Gastrocnemius medialis (tissue), 4 donors: ENCODE measurements around the gene EPHA5. TPM values are rescaled to one million over a fixed set of nuclear protein-coding genes. Genes with fewer than 3 reads are reported as not detected.

ENCODE experiments used
- ATAC-seq, 2 donors: fragments of 150-250 bp; one replicate each; pipeline ENCODE4 v1.9.1; 2016
- DNase-seq, 2 donors: peaks; one replicate each; pipeline ENCODE4 v3.0.0-alpha.2; 2019
- H3K27ac ChIP-seq, 4 donors: fragments of 200-600 bp; sonication (generic); 1 replicate in 1 of 4; 2 replicates in 3 of 4; pipeline ENCODE4 v1.5.1; 2016 to 2018; ENCODE audit warnings: mild to moderate bottlenecking in 2 of 4, moderate library complexity in 1 of 4
- H3K27me3 ChIP-seq, 3 donors: fragments of 200-600 bp; sonication (generic) in 2 of 3; 1 replicate in 1 of 3; 2 replicates in 2 of 3; pipeline versions ENCODE4 v1.5.1 to v1.6.0; 2016 to 2019; ENCODE audit warnings: mild to moderate bottlenecking in 1 of 3, moderate library complexity in 1 of 3
- H3K36me3 ChIP-seq, 2 donors: fragments of 200-600 bp; sonication (generic) in 1 of 2; one replicate each; pipeline ENCODE4 v1.5.1; 2017 to 2018
- H3K4me1 ChIP-seq, 2 donors: fragments of 200-600 bp; sonication (generic) in 1 of 2; one replicate each; pipeline ENCODE4 v1.5.1; 2016 to 2017; ENCODE audit warnings: mild to moderate bottlenecking in 2 of 2
- H3K4me3 ChIP-seq, 4 donors: fragments of 200-600 bp; sonication (generic) in 3 of 4; 1 replicate in 1 of 4; 2 replicates in 3 of 4; pipeline ENCODE4 v1.5.1; 2016 to 2019; ENCODE audit warnings: mild to moderate bottlenecking in 2 of 4
- H3K9me3 ChIP-seq, 3 donors: fragments of 200-600 bp; sonication (generic) in 2 of 3; 1 replicate in 1 of 3; 2 replicates in 2 of 3; pipeline ENCODE4 v1.5.1; 2016 to 2019
- POLR2A ChIP-seq, 2 donors: fragments of 450-650 bp; IDR thresholded peaks; one replicate each; pipeline ENCODE4 v1.6.1; 2017; ENCODE audit warnings: antibody characterized with exemption in 2 of 2, mild to moderate bottlenecking in 2 of 2, moderate library complexity in 2 of 2
- in situ Hi-C, 4 donors: fragments of 200-750 bp; cut with MboI; loops; one replicate each; pipeline versions ENCODE4 v1.15.0 to v1.8.0; 2017; ENCODE audit warnings: low sequenced_read_pairs in 4 of 4
- intact Hi-C: fragments of 100-400 bp; cut with DNase I; formaldehyde crosslinking; loops from one replicate; pipeline ENCODE4 v1.15.1; 2023; ENCODE audit warnings: low total_unique reads
- total RNA-seq, 4 donors: library from RNA; depleted of rRNA; stranded (reverse); fragments of >200 nt; gene quantifications; one replicate each; pipeline versions ENCODE4 v1.1.0 to v1.2.3, GENCODE V29; 2016
- TF ChIP-seq, protein P1 (sequence below), 5 experiments: fragments of 450-650 bp in 3 of 5; fragments of 200-600 bp in 2 of 5; sonication (generic) in 2 of 5; IDR thresholded peaks in 4 of 5; conservative IDR thresholded peaks in 1 of 5; 1 replicate in 4 of 5; 2 replicates in 1 of 5; pipeline ENCODE4 v1.5.1; 2016 to 2019; ENCODE audit warnings: antibody characterized with exemption in 5 of 5, mild to moderate bottlenecking in 3 of 5, moderate library complexity in 3 of 5

EPHA5 gene
- total RNA-seq, 4 donors from 2014 or later, result not detected

DNA sequence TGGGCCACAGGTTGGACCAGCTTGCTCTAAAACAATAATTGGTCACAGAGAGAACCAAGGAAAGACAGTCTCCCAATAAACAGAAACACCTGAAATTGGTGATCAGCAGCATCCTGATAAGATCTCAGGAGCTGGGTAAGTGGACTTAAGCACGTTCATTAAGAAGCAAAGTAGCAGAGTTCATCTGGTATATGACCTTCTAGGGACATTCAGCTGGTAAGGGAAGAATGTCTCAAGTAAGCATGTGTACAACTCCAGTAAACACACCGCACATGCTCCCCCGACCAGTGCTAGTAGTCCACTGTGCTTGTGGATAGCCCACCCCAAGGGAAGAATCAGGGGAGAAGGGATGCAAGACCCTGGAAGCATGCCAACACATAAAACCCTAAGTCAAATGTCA lies 216.9 kb downstream of the EPHA5 start:
- in situ Hi-C loops, result no loop called here
- TF ChIP-seq, protein P1, sequence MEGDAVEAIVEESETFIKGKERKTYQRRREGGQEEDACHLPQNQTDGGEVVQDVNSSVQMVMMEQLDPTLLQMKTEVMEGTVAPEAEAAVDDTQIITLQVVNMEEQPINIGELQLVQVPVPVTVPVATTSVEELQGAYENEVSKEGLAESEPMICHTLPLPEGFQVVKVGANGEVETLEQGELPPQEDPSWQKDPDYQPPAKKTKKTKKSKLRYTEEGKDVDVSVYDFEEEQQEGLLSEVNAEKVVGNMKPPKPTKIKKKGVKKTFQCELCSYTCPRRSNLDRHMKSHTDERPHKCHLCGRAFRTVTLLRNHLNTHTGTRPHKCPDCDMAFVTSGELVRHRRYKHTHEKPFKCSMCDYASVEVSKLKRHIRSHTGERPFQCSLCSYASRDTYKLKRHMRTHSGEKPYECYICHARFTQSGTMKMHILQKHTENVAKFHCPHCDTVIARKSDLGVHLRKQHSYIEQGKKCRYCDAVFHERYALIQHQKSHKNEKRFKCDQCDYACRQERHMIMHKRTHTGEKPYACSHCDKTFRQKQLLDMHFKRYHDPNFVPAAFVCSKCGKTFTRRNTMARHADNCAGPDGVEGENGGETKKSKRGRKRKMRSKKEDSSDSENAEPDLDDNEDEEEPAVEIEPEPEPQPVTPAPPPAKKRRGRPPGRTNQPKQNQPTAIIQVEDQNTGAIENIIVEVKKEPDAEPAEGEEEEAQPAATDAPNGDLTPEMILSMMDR (IDR thresholded peaks at IDR 0.05 in 4 of 5, conservative IDR thresholded peaks at IDR 0.05 in 1 of 5), result no peak
- TF ChIP-seq POLR2A (IDR thresholded peaks at IDR 0.05), result no peak
- intact Hi-C loops, result no loop called here
- ATAC-seq (no peak), DNase-seq (no peak)
- Histone ChIP-seq H3K27ac (no peak overlapping the region), H3K27me3 (no peaks in the 10 kb centered on the region), H3K4me3 (no peak overlapping the region), H3K9me3 (no peaks in the 10 kb centered on the region), H3K36me3 (no peaks in the 10 kb centered on the region), H3K4me1 (no peaks in the 10 kb centered on the region)

- intact Hi-C loops, result no loop called here
- no peak overlapping the region for H3K4me3 ChIP-seq
Observed at GRCh38 chr4:65450899-65451298, 219.4 kb downstream of the EPHA5 start.

GRCh38 chr4:65437102-65437501 lies 233.2 kb downstream of the EPHA5 start:
- Histone ChIP-seq H3K27ac (no peak overlapping the region), H3K9me3 (no peaks in the 10 kb centered on the region), H3K4me3 (no peak overlapping the region), H3K36me3 (no peaks in the 10 kb centered on the region), H3K27me3 (no peaks in the 10 kb centered on the region), H3K4me1 (no peaks in the 10 kb centered on the region)
- in situ Hi-C loops, result no loop called here
- DNase-seq, result no peak
- no peak for ATAC-seq
- intact Hi-C loops, result no loop called here
- TF ChIP-seq, protein P1 (IDR thresholded peaks at IDR 0.05 in 4 of 5, conservative IDR thresholded peaks at IDR 0.05 in 1 of 5), result no peak
- no peak for TF ChIP-seq POLR2A (IDR thresholded peaks at IDR 0.05)

More at GRCh38 chr4:65450899-65451298, 219.4 kb downstream of the EPHA5 start:
- H3K36me3 ChIP-seq, result no peaks in the 10 kb centered on the region
- H3K27me3 ChIP-seq, result no peaks in the 10 kb centered on the region
- DNase-seq (no peak), ATAC-seq (no peak)
- no peaks in the 10 kb centered on the region for H3K9me3 ChIP-seq
- in situ Hi-C loops, result no loop called here
- H3K4me1 ChIP-seq, result no peaks in the 10 kb centered on the region
- H3K27ac ChIP-seq, result no peak overlapping the region
- TF ChIP-seq, protein P1 (IDR thresholded peaks at IDR 0.05 in 4 of 5, conservative IDR thresholded peaks at IDR 0.05 in 1 of 5), result no peak
- TF ChIP-seq POLR2A (IDR thresholded peaks at IDR 0.05), result no peak

- TF ChIP-seq, protein P1 (IDR thresholded peaks at IDR 0.05 in 4 of 5, conservative IDR thresholded peaks at IDR 0.05 in 1 of 5), result no peak
- no peak for TF ChIP-seq POLR2A (IDR thresholded peaks at IDR 0.05)
- no peak for ATAC-seq
- DNase-seq, result no peak
- no peaks in the 10 kb centered on the region for H3K27me3 ChIP-seq
- H3K9me3 ChIP-seq, result no peaks in the 10 kb centered on the region
- H3K36me3 ChIP-seq, result no peaks in the 10 kb centered on the region
- no peak overlapping the region for H3K4me3 ChIP-seq
- in situ Hi-C loops, result no loop called here
- intact Hi-C loops, result no loop called here
- no peak overlapping the region for H3K27ac ChIP-seq
- H3K4me1 ChIP-seq, result no peaks in the 10 kb centered on the region
Observed at GRCh38 chr4:65422109-65422508, 248.2 kb downstream of the EPHA5 start.

DNA sequence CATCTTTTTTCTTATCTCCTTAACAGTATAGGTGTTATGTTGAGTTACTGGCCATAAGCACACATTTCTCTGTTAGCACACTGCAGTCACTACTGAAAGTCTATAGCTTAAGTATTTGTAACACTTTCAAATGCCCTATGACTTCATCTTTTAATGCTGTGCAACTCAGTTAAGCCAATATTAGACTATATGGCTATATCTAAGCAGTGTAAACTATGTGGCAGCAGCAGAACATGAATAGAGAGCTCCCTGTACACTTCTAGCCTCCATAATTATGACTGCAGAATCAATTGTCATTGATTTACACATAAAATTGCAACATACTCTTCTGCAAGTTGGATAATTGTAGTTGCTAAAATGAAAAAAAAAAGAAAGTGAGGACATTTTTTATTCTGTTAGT lies 250.3 kb downstream of the EPHA5 start:
- Histone ChIP-seq H3K27me3 (no peaks in the 10 kb centered on the region), H3K4me1 (no peaks in the 10 kb centered on the region), H3K4me3 (no peak overlapping the region), H3K9me3 (no peaks in the 10 kb centered on the region), H3K27ac (no peak overlapping the region), H3K36me3 (no peaks in the 10 kb centered on the region)
- no peak for DNase-seq
- in situ Hi-C loops, result no loop called here
- TF ChIP-seq, protein P1 (IDR thresholded peaks at IDR 0.05 in 4 of 5, conservative IDR thresholded peaks at IDR 0.05 in 1 of 5), result no peak
- TF ChIP-seq POLR2A (IDR thresholded peaks at IDR 0.05), result no peak
- intact Hi-C loops, result no loop called here
- ATAC-seq, result no peak
